MM.1S (cell line): Measurements from ENCODE around the gene GRAMD1B.
A peak's percentile ranks its signal among the peaks of the same experiment; 100 is the strongest.

Source experiments
- DNase-seq: peaks from one replicate; pipeline ENCODE4 v3.0.0-alpha.2; 2015
- H2AFZ ChIP-seq: fragments of 300-600 bp; sonication (generic); 2 replicates; pipeline ENCODE4 v1.6.0; 2016; ENCODE audit warnings: antibody characterized with exemption, low read length
- H3F3A ChIP-seq: fragments of 300-600 bp; sonication (generic); 2 replicates; pipeline ENCODE4 v1.6.1; 2016; ENCODE audit warnings: mild to moderate bottlenecking, antibody characterized with exemption, low read length, moderate library complexity, mixed read lengths; ENCODE audit not compliant: insufficient read depth
- H3K27ac ChIP-seq: fragments of 300-600 bp; sonication (generic); 2 replicates; pipeline ENCODE4 v1.5.1; 2016; ENCODE audit warnings: mild to moderate bottlenecking, low read length
- H3K27me3 ChIP-seq: fragments of 300-600 bp; sonication (generic); replicated peaks from 2 replicates; pipeline ENCODE4 v1.6.0; 2016; ENCODE audit warnings: low read length; ENCODE audit not compliant: insufficient read depth
- H3K36me3 ChIP-seq: fragments of 300-600 bp; sonication (generic); replicated peaks from 2 replicates; pipeline ENCODE4 v1.6.1; 2016; ENCODE audit warnings: mild to moderate bottlenecking, low read length, mixed read lengths; ENCODE audit not compliant: insufficient read depth
- H3K4me1 ChIP-seq: fragments of 300-600 bp; sonication (generic); 2 replicates; pipeline ENCODE4 v1.6.1; 2016; ENCODE audit warnings: low read length, mixed read lengths
- H3K4me2 ChIP-seq: fragments of 300-600 bp; sonication (generic); 2 replicates; pipeline ENCODE4 v1.6.0; 2016; ENCODE audit warnings: low read depth, low read length
- H3K4me3 ChIP-seq: fragments of 300-600 bp; sonication (generic); 2 replicates; pipeline ENCODE4 v1.5.1; 2016; ENCODE audit warnings: low read length, mixed read lengths
- H3K79me2 ChIP-seq: fragments of 300-600 bp; sonication (generic); 2 replicates; pipeline ENCODE4 v1.6.1; 2016; ENCODE audit warnings: mixed run types, low read length, mixed read lengths
- H3K9ac ChIP-seq: fragments of 300-600 bp; sonication (generic); 2 replicates; pipeline ENCODE4 v1.6.1; 2016; ENCODE audit warnings: low read length, mixed read lengths
- H3K9me2 ChIP-seq: fragments of 300-600 bp; sonication (generic); replicated peaks from 2 replicates; pipeline ENCODE4 v1.6.1; 2016; ENCODE audit warnings: mild to moderate bottlenecking, low read length, mixed read lengths; ENCODE audit not compliant: insufficient read depth
- H3K9me3 ChIP-seq: fragments of 300-600 bp; sonication (generic); replicated peaks from 2 replicates; pipeline ENCODE4 v1.6.1; 2016; ENCODE audit warnings: mild to moderate bottlenecking, low read length, mixed read lengths; ENCODE audit not compliant: insufficient read depth
- H4K20me1 ChIP-seq: fragments of 300-600 bp; sonication (generic); 2 replicates; pipeline ENCODE4 v1.6.1; 2016; ENCODE audit warnings: mild to moderate bottlenecking, low read length, moderate library complexity, mixed read lengths; ENCODE audit not compliant: insufficient read depth
- CTCF ChIP-seq: fragments of 300-600 bp; sonication (generic); IDR thresholded peaks from 2 replicates; pipeline ENCODE4 v1.5.1; 2016; ENCODE audit warnings: antibody characterized with exemption, low read length, mixed read lengths
- EZH2 ChIP-seq: fragments of 300-600 bp; sonication (generic); optimal IDR thresholded peaks from 2 replicates; pipeline ENCODE3; 2017; ENCODE audit warnings: low read depth, mild to moderate bottlenecking, antibody characterized with exemption, low read length, mixed read lengths
- EZH2phosphoT487 ChIP-seq: fragments of 300-600 bp; sonication (generic); IDR thresholded peaks from 2 replicates; pipeline ENCODE4 v1.6.1; 2018; ENCODE audit warnings: antibody characterized with exemption, low read length

The GRAMD1B gene

GRCh38 chr11:123580137-123580536, 150.1 kb downstream of the GRAMD1B start:
- Histone ChIP-seq H3K4me2 (peak overlapping the region; percentile 48; the same call in 1 of the 2 replicates), H3K4me1 (0 out of 2 replicates have a peak, but pooled peaks cover 3% of the 10 kb centered on the region), H3K36me3 (no peaks in the 10 kb centered on the region), H3K9me2 (no peaks in the 10 kb centered on the region), H3K4me3 (no peak overlapping the region), H3K9ac (no peak overlapping the region), H3F3A (no peaks in the 10 kb centered on the region), H3K27me3 (peaks cover 42% of the 10 kb centered on the region), H3K27ac (no peak overlapping the region), H3K79me2 (no peaks in the 10 kb centered on the region), H3K9me3 (no peaks in the 10 kb centered on the region), H2AFZ (no peak overlapping the region), H4K20me1 (no peaks in the 10 kb centered on the region)
- no peak for DNase-seq
- TF ChIP-seq EZH2 = no peak
- TF ChIP-seq CTCF = no peak
- TF ChIP-seq EZH2phosphoT487 = no peak

DNA sequence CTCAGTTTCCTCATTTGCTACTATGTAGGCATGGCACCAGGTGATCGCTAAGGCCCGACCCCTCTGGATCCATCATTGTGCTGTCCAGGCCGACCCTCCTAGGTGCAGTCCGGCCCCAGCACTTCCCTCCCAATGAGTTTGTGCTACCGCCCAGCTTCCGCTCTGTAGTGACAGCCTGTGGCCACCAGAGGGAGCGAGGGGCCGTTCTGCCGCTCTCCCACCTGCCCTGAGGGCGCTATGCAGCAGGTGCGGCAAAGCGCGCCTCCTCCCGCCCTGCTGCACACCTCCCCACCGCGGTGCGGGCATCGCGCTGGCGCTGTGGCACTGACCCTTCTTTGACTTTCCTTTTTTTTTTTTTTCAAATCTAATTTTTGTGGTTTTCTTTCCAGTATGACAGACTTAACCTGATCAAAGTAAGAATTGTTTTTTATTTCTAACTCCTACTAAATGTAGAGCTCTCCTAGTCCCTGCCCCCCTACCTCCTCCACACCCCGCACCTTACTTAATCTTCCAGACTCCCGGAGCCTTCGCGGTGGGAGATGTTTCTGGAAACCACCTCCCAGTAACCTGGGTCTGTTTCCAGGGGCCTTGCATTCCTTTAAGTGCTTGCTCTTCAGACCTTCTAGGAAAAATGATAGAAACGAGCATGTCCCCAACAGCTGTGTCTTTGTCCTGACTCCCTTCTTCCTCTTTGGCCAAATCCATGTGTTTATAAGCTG, 150.6 kb downstream of the GRAMD1B start:
- H4K20me1 ChIP-seq = no peaks in the 10 kb centered on the region
- no peaks in the 10 kb centered on the region for H3F3A ChIP-seq
- TF ChIP-seq EZH2phosphoT487 (no peak), CTCF (peak; percentile 97)
- peak overlapping the region; percentile 48 for H3K4me2 ChIP-seq
- no peak overlapping the region for H3K27ac ChIP-seq
- H3K9me2 ChIP-seq = no peaks in the 10 kb centered on the region
- H3K9me3 ChIP-seq = no peaks in the 10 kb centered on the region
- H3K79me2 ChIP-seq = no peaks in the 10 kb centered on the region
- H3K4me1 ChIP-seq = 0 out of 2 replicates have a peak, but pooled peaks cover 3% of the 10 kb centered on the region
- no peak overlapping the region for H3K4me3 ChIP-seq
- no peak overlapping the region for H2AFZ ChIP-seq
- H3K9ac ChIP-seq = no peak overlapping the region
- peaks cover 42% of the 10 kb centered on the region for H3K27me3 ChIP-seq
- no peaks in the 10 kb centered on the region for H3K36me3 ChIP-seq
- DNase-seq = peak; percentile 85

- no peak overlapping the region for H3K9ac ChIP-seq
- H4K20me1 ChIP-seq = no peaks in the 10 kb centered on the region
- TF ChIP-seq EZH2phosphoT487 (no peak), CTCF (no peak), EZH2 (no peak)
- H3K4me3 ChIP-seq = no peak overlapping the region
- no peak overlapping the region for H2AFZ ChIP-seq
- no peaks in the 10 kb centered on the region for H3K9me3 ChIP-seq
- H3K27me3 ChIP-seq = peaks cover 42% of the 10 kb centered on the region
- no peaks in the 10 kb centered on the region for H3K9me2 ChIP-seq
- no peaks in the 10 kb centered on the region for H3K36me3 ChIP-seq
- H3K4me2 ChIP-seq = no peak overlapping the region
- H3K4me1 ChIP-seq = 0 out of 2 replicates have a peak, but pooled peaks cover 3% of the 10 kb centered on the region
- no peaks in the 10 kb centered on the region for H3K79me2 ChIP-seq
- no peaks in the 10 kb centered on the region for H3F3A ChIP-seq
- H3K27ac ChIP-seq = no peak overlapping the region
- DNase-seq = no peak
Observed at GRCh38 chr11:123581651-123582399, 151.8 kb downstream of the GRAMD1B start.
